IMR-90 (cell line): ENCODE measurements around the gene PCSK5. TPM values are rescaled to one million over a fixed set of nuclear protein-coding genes. Genes with fewer than 3 reads are reported as not detected.

Experiments used
- ATAC-seq: fragments of 200-7000 bp; cut with Tn5 transposase; 2 replicates; pipeline ENCODE4 v1.9.1; 2020; ENCODE audit warnings: low read depth, mild to moderate bottlenecking, moderate library complexity
- BruUV-seq: library from RNA; stranded (reverse); fragments of 400-500 nt; replicated peaks from 2 replicates; lab custom pipeline; 2021; lab: Mats Ljungman, UMichigan
- CTCF ChIA-PET: fragments of 300-600 bp; formaldehyde crosslinking; extraction: SDS; loops from one replicate; lab custom pipeline; 2021; ENCODE audit warnings: antibody characterized with exemption; lab: Yijun Ruan, JAX
- POLR2A ChIA-PET: fragments of 300-600 bp; sonication (Branson Sonifier 250); formaldehyde crosslinking; loops from one replicate; lab custom pipeline; 2022; ENCODE audit warnings: antibody characterized with exemption; ENCODE audit not compliant: unreplicated experiment; lab: Charles Lee
- DNase-seq: peaks from one replicate; pipeline ENCODE4 v3.0.0; 2013
- H2AFZ ChIP-seq: replicated peaks from 2 replicates; pipeline ENCODE3; 2013; ENCODE audit warnings: low read length, mild to moderate bottlenecking; ENCODE audit not compliant: poor library complexity
- H2AK5ac ChIP-seq: 2 replicates; pipeline ENCODE4 v1.6.1; 2013; ENCODE audit warnings: low read depth, low read length, inconsistent platforms
- H2AK9ac ChIP-seq: replicated peaks from 2 replicates; pipeline ENCODE3; 2013; ENCODE audit warnings: mild to moderate bottlenecking, low read depth, low read length, moderate library complexity; ENCODE audit not compliant: poor library complexity
- H2BK120ac ChIP-seq: 2 replicates; pipeline ENCODE4 v1.6.1; 2013; ENCODE audit warnings: low read depth, low read length, inconsistent platforms
- H2BK15ac ChIP-seq: 3 replicates; pipeline ENCODE4 v1.6.1; 2013; ENCODE audit warnings: low read depth, low read length, inconsistent platforms
- H2BK20ac ChIP-seq: 2 replicates; pipeline ENCODE4 v1.6.1; 2013; ENCODE audit warnings: low read depth, mild to moderate bottlenecking, inconsistent platforms, low read length, moderate library complexity
- H2BK5ac ChIP-seq: 2 replicates; pipeline ENCODE4 v1.6.1; 2013; ENCODE audit warnings: mild to moderate bottlenecking, low read depth, low read length, inconsistent platforms; ENCODE audit not compliant: poor library complexity, severe bottlenecking
- H3K14ac ChIP-seq: replicated peaks from 2 replicates; pipeline ENCODE4 v1.6.1; 2013; ENCODE audit warnings: low read depth, low read length, inconsistent platforms
- H3K18ac ChIP-seq: 2 replicates; pipeline ENCODE4 v1.6.1; 2013; ENCODE audit warnings: low read depth, low read length, control low read depth
- H3K23ac ChIP-seq: 2 replicates; pipeline ENCODE4 v1.6.1; 2013; ENCODE audit warnings: low read depth, low read length, inconsistent platforms
- H3K27ac ChIP-seq: 2 replicates; pipeline ENCODE4 v1.5.1; 2013; ENCODE audit warnings: mild to moderate bottlenecking, control low read depth, low read length; ENCODE audit not compliant: insufficient read depth
- H3K27me3 ChIP-seq: 2 replicates; pipeline ENCODE4 v1.6.1; 2013; ENCODE audit warnings: low read length; ENCODE audit not compliant: control insufficient read depth, insufficient read depth
- H3K36me3 ChIP-seq: 2 replicates; pipeline ENCODE4 v1.6.1; 2013; ENCODE audit warnings: low read length, mixed read lengths; ENCODE audit not compliant: control insufficient read depth, insufficient read depth
- H3K4ac ChIP-seq: 2 replicates; pipeline ENCODE4 v1.6.1; 2013; ENCODE audit warnings: low read depth, low read length, inconsistent platforms
- H3K4me1 ChIP-seq: 2 replicates; pipeline ENCODE4 v1.6.1; 2013; ENCODE audit warnings: low read length, mixed read lengths; ENCODE audit not compliant: control insufficient read depth, insufficient read depth
- H3K4me2 ChIP-seq: 2 replicates; pipeline ENCODE4 v1.6.1; 2013; ENCODE audit warnings: low read depth, mild to moderate bottlenecking, control low read depth, low read length, moderate library complexity
- H3K4me3 ChIP-seq: 2 replicates; pipeline ENCODE4 v1.5.1; 2013; ENCODE audit warnings: low read depth, mild to moderate bottlenecking, control low read depth, low read length, moderate library complexity; ENCODE audit not compliant: insufficient read depth
- H3K56ac ChIP-seq: 2 replicates; pipeline ENCODE4 v1.6.1; 2013; ENCODE audit warnings: low read length, inconsistent platforms; ENCODE audit not compliant: insufficient read depth; ENCODE audit errors: extremely low read depth
- H3K79me1 ChIP-seq, 2 experiments: 2 replicates each; pipeline ENCODE4 v1.6.1; 2013; ENCODE audit warnings: low read length in 2 of 2, inconsistent platforms in 1 of 2, low read depth in 1 of 2
- H3K9ac ChIP-seq: 2 replicates; pipeline ENCODE4 v1.6.1; 2013; ENCODE audit warnings: low read depth, low read length, control low read depth
- H3K9me1 ChIP-seq: 2 replicates; pipeline ENCODE4 v1.6.1; 2013; ENCODE audit warnings: low read length, inconsistent platforms; ENCODE audit not compliant: insufficient read depth
- H3K9me3 ChIP-seq: 2 replicates; pipeline ENCODE4 v1.6.1; 2013; ENCODE audit warnings: low read length; ENCODE audit not compliant: control insufficient read depth, insufficient read depth
- H4K20me1 ChIP-seq: 2 replicates; pipeline ENCODE4 v1.6.1; 2013; ENCODE audit warnings: low read length, inconsistent platforms; ENCODE audit not compliant: insufficient read depth
- H4K5ac ChIP-seq: 2 replicates; pipeline ENCODE4 v1.6.1; 2013; ENCODE audit warnings: mild to moderate bottlenecking, low read depth, low read length, control low read depth
- H4K8ac ChIP-seq, 2 experiments: 2 replicates each; pipeline ENCODE4 v1.6.1; 2013; ENCODE audit warnings: low read depth in 2 of 2, low read length in 2 of 2, control low read depth in 1 of 2, inconsistent platforms in 1 of 2
- H4K91ac ChIP-seq: 2 replicates; pipeline ENCODE4 v1.6.1; 2013; ENCODE audit warnings: low read depth, low read length, inconsistent platforms; ENCODE audit not compliant: insufficient read depth
- CEBPB ChIP-seq: IDR thresholded peaks from 2 replicates; pipeline ENCODE4 v1.6.1; 2012; ENCODE audit warnings: low read depth, low read length, improper control_type of control experiment
- CHD1 ChIP-seq: IDR thresholded peaks from 2 replicates; pipeline ENCODE4 v1.6.1; 2012; ENCODE audit warnings: low read depth, low read length, improper control_type of control experiment
- CTCF ChIP-seq: conservative IDR thresholded peaks from 2 replicates; pipeline ENCODE4 v1.5.1; 2012; ENCODE audit warnings: mild to moderate bottlenecking, low read depth, low read length, improper control_type of control experiment
- ELK1 ChIP-seq: fragments of 150-350 bp; IDR thresholded peaks from 2 replicates; pipeline ENCODE4 v1.6.1; 2016; ENCODE audit warnings: low read depth, mild to moderate bottlenecking, low read length, moderate library complexity, borderline replicate concordance
- FOS ChIP-seq: fragments of 150-350 bp; IDR thresholded peaks from 2 replicates; pipeline ENCODE4 v1.6.1; 2016; ENCODE audit warnings: low read depth, low read length
- MAFK ChIP-seq: IDR thresholded peaks from 2 replicates; pipeline ENCODE4 v1.6.1; 2012; ENCODE audit warnings: low read depth, low read length, improper control_type of control experiment
- MXI1 ChIP-seq: IDR thresholded peaks from 2 replicates; pipeline ENCODE4 v1.6.1; 2012; ENCODE audit warnings: low read depth, mild to moderate bottlenecking, low read length, moderate library complexity, borderline replicate concordance
- NFE2L2 ChIP-seq: fragments of 150-350 bp; IDR thresholded peaks from 2 replicates; pipeline ENCODE4 v1.6.1; 2016; ENCODE audit warnings: low read depth, mild to moderate bottlenecking, low read length
- POLR2A ChIP-seq: IDR thresholded peaks from 2 replicates; pipeline ENCODE4 v1.6.1; 2012; ENCODE audit warnings: mild to moderate bottlenecking, low read depth, low read length
- RAD21 ChIP-seq: IDR thresholded peaks from 2 replicates; pipeline ENCODE4 v1.6.1; 2012; ENCODE audit warnings: low read length, improper control_type of control experiment
- RCOR1 ChIP-seq: IDR thresholded peaks from 2 replicates; pipeline ENCODE4 v1.6.1; 2012; ENCODE audit warnings: mild to moderate bottlenecking, low read length, improper control_type of control experiment; ENCODE audit not compliant: insufficient replicate concordance
- RFX5 ChIP-seq: IDR thresholded peaks from 2 replicates; pipeline ENCODE4 v1.8.0; 2012; ENCODE audit warnings: low read depth, mild to moderate bottlenecking, low read length, moderate library complexity
- SMC3 ChIP-seq: fragments of 150-350 bp; IDR thresholded peaks from 2 replicates; pipeline ENCODE4 v1.6.1; 2016; ENCODE audit warnings: low read depth, mild to moderate bottlenecking, antibody characterized with exemption, low read length, moderate library complexity
- WGBS, 2 experiments: methylation state at CpG; one replicate each; pipeline versions ENCODE4 v1.1.5 to v1.1.7; 2013; ENCODE audit warnings: missing lambda C conversion rate in 2 of 2; ENCODE audit not compliant: insufficient read length in 1 of 2; ENCODE audit errors: extremely low coverage in 2 of 2; 5-methylcytosine and 5-hydroxymethylcytosine counted together
- dilution Hi-C: fragments of 300-500 bp; cut with HindIII; formaldehyde crosslinking; loops from one replicate; pipeline ENCODE4 v1.14.3; 2018; ENCODE audit warnings: low sequenced_read_pairs; ENCODE audit not compliant: unreplicated experiment
- in situ Hi-C: fragments of 300-500 bp; cut with MboI; formaldehyde crosslinking; loops from 3 replicates; pipeline ENCODE4 v1.14.3; 2019; ENCODE audit warnings: low sequenced_read_pairs, inconsistent platforms, mixed read lengths
- intact Hi-C: fragments of 100-400 bp; cut with micrococcal nuclease; formaldehyde crosslinking; loops from 2 replicates; pipeline ENCODE4 v1.10.0; 2022
- polyA plus RNA-seq, 3 experiments: library from polyadenylated mRNA; depleted of rRNA; stranded (reverse); fragments of >200 nt; gene quantifications; 2 replicates each; pipeline ENCODE4 v1.2.3, GENCODE V29; 2012; ENCODE audit warnings: low replicate concordance in 1 of 3
- total RNA-seq: library from RNA; depleted of rRNA; stranded (reverse); fragments of >200 nt; gene quantifications from 2 replicates; pipeline ENCODE4 v1.2.3, GENCODE V29; 2012

Gene PCSK5
- total and polyA plus RNA-seq, 2 of the 4 experiments (the other 2 are of a cell fraction): 1.5 to 3.0 TPM

- H3K4ac ChIP-seq: no peak overlapping the region
- no peak overlapping the region for H3K23ac ChIP-seq
- H2AFZ ChIP-seq: no peak overlapping the region
- H3K79me1 ChIP-seq: no peaks in the 10 kb centered on the region
- H2BK120ac ChIP-seq: no peak overlapping the region
- H3K27ac ChIP-seq: no peak overlapping the region
- no peak overlapping the region for H2BK20ac ChIP-seq
- H4K8ac ChIP-seq: no peak overlapping the region
- H3K9me1 ChIP-seq: no peaks in the 10 kb centered on the region
- no peak for TF ChIP-seq MXI1
- TF ChIP-seq CTCF: no peak
- TF ChIP-seq FOS: no peak
- TF ChIP-seq RFX5: no peak
- TF ChIP-seq RCOR1: no peak
- no peak for TF ChIP-seq POLR2A
- no peak for TF ChIP-seq MAFK
- no peak for TF ChIP-seq CEBPB
- TF ChIP-seq ELK1: no peak
- no peak for TF ChIP-seq CHD1
- TF ChIP-seq RAD21: no peak
- no peak for TF ChIP-seq NFE2L2
- TF ChIP-seq SMC3: no peak
- H3K14ac ChIP-seq: no peak overlapping the region
- H3K4me2 ChIP-seq: no peak overlapping the region
- no peak overlapping the region for H4K91ac ChIP-seq
- 100% methylated on average over 2 of the region's 7 CpGs; no CpG with 5 or more reads in 1 of the 2 experiments for WGBS, 2 experiments
- no peaks in the 10 kb centered on the region; the same call in 1 of the 2 replicates for H3K27me3 ChIP-seq
- intact Hi-C loops (no loop called here), dilution Hi-C loops (no loop called here), in situ Hi-C loops (no loop called here)
- no TSS peak for BruUV-seq
- no peak overlapping the region for H4K5ac ChIP-seq
- no peaks in the 10 kb centered on the region for H3K4me1 ChIP-seq
- H3K9ac ChIP-seq: no peak overlapping the region
- CTCF ChIA-PET: no interaction called here
- no peaks in the 10 kb centered on the region for H4K20me1 ChIP-seq
- H3K9me3 ChIP-seq: no peaks in the 10 kb centered on the region
- ATAC-seq: no peak
- no peak overlapping the region for H3K56ac ChIP-seq
- POLR2A ChIA-PET: no interaction called here
- H3K4me3 ChIP-seq: no peak overlapping the region
- no peak overlapping the region for H2BK15ac ChIP-seq
- no peak overlapping the region for H2AK5ac ChIP-seq
- no peak overlapping the region for H3K18ac ChIP-seq
- no peak overlapping the region for H2BK5ac ChIP-seq
- no peak for DNase-seq
- no peak overlapping the region for H2AK9ac ChIP-seq
- no peaks in the 10 kb centered on the region for H3K36me3 ChIP-seq
Measured at GRCh38 chr9:76310577-76310976, 420.1 kb downstream of the PCSK5 start.
